K562 (cell line): ENCODE measurements around the gene PHF12. TPM values are rescaled to one million over a fixed set of nuclear protein-coding genes. Genes with fewer than 3 reads are reported as not detected.

ENCODE experiments used
- DNMT1 ChIP-seq: fragments of 450-650 bp; IDR thresholded peaks from 2 replicates; pipeline ENCODE4 v1.6.1; 2016; ENCODE audit warnings: antibody characterized with exemption, mild to moderate bottlenecking
- HNRNPL ChIP-seq: fragments of 200-400 bp; formaldehyde crosslinking; IDR thresholded peaks from 2 replicates; pipeline ENCODE4 v1.6.1; 2017; ENCODE audit warnings: low read depth, mild to moderate bottlenecking, low read length
- ILK ChIP-seq: fragments of 450-650 bp; IDR thresholded peaks from 2 replicates; pipeline ENCODE4 v1.6.1; 2016; ENCODE audit warnings: missing genetic modification characterization, low read depth, mild to moderate bottlenecking, missing compliant biosample characterization, moderate library complexity, borderline replicate concordance
- JUND ChIP-seq, 2 experiments: IDR thresholded peaks; 2 replicates in 1 of 2; 3 replicates in 1 of 2; pipeline ENCODE4 v1.6.1; 2011; ENCODE audit warnings: borderline replicate concordance in 2 of 2, low read depth in 2 of 2, low read length in 2 of 2, improper control_type of control experiment in 1 of 2, missing biosample characterization in 1 of 2, missing genetic modification characterization in 1 of 2, missing genetic modification reagents in 1 of 2
- NFIC ChIP-seq: fragments of 450-650 bp; IDR thresholded peaks from 2 replicates; pipeline ENCODE4 v1.6.1; 2017; ENCODE audit warnings: mild to moderate bottlenecking, inconsistent platforms
- NR2C1 ChIP-seq, 2 experiments: fragments of 450-650 bp; IDR thresholded peaks; 2 replicates each; pipeline ENCODE4 v1.6.1; 2017; ENCODE audit warnings: mild to moderate bottlenecking in 2 of 2, antibody characterized with exemption in 1 of 2, inconsistent platforms in 1 of 2, missing compliant biosample characterization in 1 of 2, missing genetic modification characterization in 1 of 2
- PKNOX1 ChIP-seq: fragments of 450-650 bp; IDR thresholded peaks from 2 replicates; pipeline ENCODE4 v1.6.1; 2016
- SIN3A ChIP-seq, 2 experiments: fragments of 150-350 bp in 1 of 2; IDR thresholded peaks; 2 replicates each; pipeline ENCODE4 v1.6.1; 2011 to 2016; ENCODE audit warnings: borderline replicate concordance in 2 of 2, low read depth in 2 of 2, low read length in 2 of 2, mild to moderate bottlenecking in 2 of 2, moderate library complexity in 2 of 2; ENCODE audit not compliant: control insufficient read depth in 1 of 2
- SLC30A9 ChIP-seq: fragments of 250-450 bp; sonication (Bioruptor Pico); IDR thresholded peaks from 2 replicates; pipeline ENCODE4 v1.8.0; 2022; ENCODE audit warnings: mild to moderate bottlenecking, moderate library complexity
- SMAD4 ChIP-seq: fragments of 250-450 bp; sonication (Bioruptor Pico); conservative IDR thresholded peaks from 2 replicates; pipeline ENCODE4 v1.8.0; 2021; ENCODE audit warnings: inconsistent platforms, mild to moderate bottlenecking, moderate library complexity
- SRSF1 ChIP-seq: fragments of 200-400 bp; formaldehyde crosslinking; IDR thresholded peaks from 2 replicates; pipeline ENCODE4 v1.6.1; 2017; ENCODE audit warnings: mild to moderate bottlenecking, low read depth, low read length, moderate library complexity
- ZBTB17 ChIP-seq: fragments of 450-650 bp; formaldehyde crosslinking; IDR thresholded peaks from 2 replicates; pipeline ENCODE4 v1.4.0; 2020; ENCODE audit warnings: mild to moderate bottlenecking
- ZBTB7A ChIP-seq: IDR thresholded peaks from 2 replicates; pipeline ENCODE4 v1.6.1; 2011; ENCODE audit warnings: low read depth, mild to moderate bottlenecking, low read length, moderate library complexity, borderline replicate concordance; ENCODE audit not compliant: control insufficient read depth
- ZNF23 ChIP-seq: fragments of 250-450 bp; sonication (Bioruptor Pico); IDR thresholded peaks from 2 replicates; pipeline ENCODE4 v1.4.0; 2020; ENCODE audit warnings: mild to moderate bottlenecking
- ZNF263 ChIP-seq: sonication (generic); formaldehyde crosslinking; IDR thresholded peaks from 2 replicates; pipeline ENCODE4 v1.8.0; 2022; ENCODE audit warnings: mild to moderate bottlenecking, missing genetic modification reagents, borderline replicate concordance
- ZNF589 ChIP-seq: fragments of 200-800 bp; sonication (Bioruptor generic); IDR thresholded peaks from 2 replicates; pipeline ENCODE4 v1.6.1; 2016; ENCODE audit warnings: low read depth, missing genetic modification characterization, missing compliant biosample characterization
- ZNF766 ChIP-seq: fragments of 200-800 bp; sonication (Bioruptor generic); conservative IDR thresholded peaks from 2 replicates; pipeline ENCODE4 v1.6.1; 2016; ENCODE audit warnings: missing genetic modification characterization, missing compliant biosample characterization
- ZNF77 ChIP-seq: fragments of 250-450 bp; sonication (Bioruptor Pico); IDR thresholded peaks from 2 replicates; pipeline ENCODE4 v1.5.0; 2020
- ZSCAN32 ChIP-seq: fragments of 450-650 bp; formaldehyde crosslinking; IDR thresholded peaks from 2 replicates; pipeline ENCODE4 v1.4.0; 2020; ENCODE audit warnings: mild to moderate bottlenecking, moderate library complexity
- polyA plus RNA-seq, 8 experiments: library from polyadenylated mRNA; depleted of rRNA in 4 of 8; stranded (reverse) in 5 of 8; unstranded in 3 of 8; fragments of >200 nt; fragmentation: Nextera tagmentation in 2 of 8; fragmentation: Illumina TruSeq in 1 of 8; extraction: Ambion mirVana in 2 of 8; extraction: Trizol in 1 of 8; gene quantifications; 2 replicates each; pipeline versions ENCODE4 v1.2.1 to v1.2.3, GENCODE V29; 2011 to 2014; ENCODE audit warnings: inconsistent platforms in 1 of 8, missing spikeins in 1 of 8
- total RNA-seq, 7 experiments: library from RNA; depleted of rRNA in 6 of 7; stranded (reverse); fragments of >200 nt in 6 of 7; fragmentation: Illumina TruSeq in 2 of 7; extraction: Trizol in 2 of 7; gene quantifications; 2 replicates each; pipeline versions ENCODE4 v1.2.1 to v1.2.3, GENCODE V29; 2011 to 2021; ENCODE audit warnings: low replicate concordance in 1 of 7
- TF ChIP-seq, protein P1 (sequence below), 2 experiments: fragments of 450-650 bp; formaldehyde crosslinking in 1 of 2; IDR thresholded peaks; 2 replicates each; pipeline versions ENCODE4 v1.4.0 to v1.6.1; 2014 to 2020; ENCODE audit warnings: mild to moderate bottlenecking in 2 of 2, borderline replicate concordance in 1 of 2, low read depth in 1 of 2

The PHF12 gene
- total and polyA plus RNA-seq, 9 of the 15 experiments (the other 6 are each of a cell fraction or from before 2014, with no cell fraction given), result 0.82 to 31.3 (median 13.5) TPM

GRCh38 chr17:28904800-28905199 is 46.5 kb downstream of the PHF12 start (continued):
- TF ChIP-seq ZSCAN32, result no peak
- TF ChIP-seq ZNF766 (CRISPR knock-in tag), result no peak
- TF ChIP-seq SRSF1, result no peak
- peak; percentile 77 for TF ChIP-seq PKNOX1
- no peak for TF ChIP-seq DNMT1
- TF ChIP-seq ZBTB17 (CRISPR knock-in tag), result no peak
- TF ChIP-seq NFIC, result no peak
- TF ChIP-seq JUND (IDR thresholded peaks at IDR 0.05; ENCODE audit: borderline replicate concordance, low read depth, low read length), result peak; percentile 22; the same call in 1 of the 2 replicates
- no peak for TF ChIP-seq JUND (tag; IDR thresholded peaks at IDR 0.05; ENCODE audit: borderline replicate concordance, low read depth, low read length)
- TF ChIP-seq HNRNPL, result no peak
- TF ChIP-seq ILK (tag), result no peak
- TF ChIP-seq ZNF77 (CRISPR knock-in tag), result 0 out of 2 replicates have a peak, but pooled peaks have one; percentile 25
- no peak for TF ChIP-seq SLC30A9 (CRISPR knock-in tag)
- TF ChIP-seq SMAD4 (CRISPR knock-in tag), result no peak
- TF ChIP-seq SIN3A (IDR thresholded peaks at IDR 0.05; ENCODE audit: borderline replicate concordance in 2 of 2, control insufficient read depth in 1 of 2, low read depth in 2 of 2, low read length in 2 of 2), result peak in 1 of 2 experiments; percentile 61; a peak in 1 of 4 replicates
- TF ChIP-seq NR2C1 (IDR thresholded peaks at IDR 0.05), result no peak
- no peak for TF ChIP-seq NR2C1 (tag; IDR thresholded peaks at IDR 0.05)
- TF ChIP-seq ZNF589 (CRISPR knock-in tag), result no peak
- peak; percentile 23; the same call in 1 of the 2 replicates for TF ChIP-seq ZBTB7A
- no peak for TF ChIP-seq ZNF263
- no peak for TF ChIP-seq ZNF23 (CRISPR knock-in tag)
- TF ChIP-seq, protein P1, sequence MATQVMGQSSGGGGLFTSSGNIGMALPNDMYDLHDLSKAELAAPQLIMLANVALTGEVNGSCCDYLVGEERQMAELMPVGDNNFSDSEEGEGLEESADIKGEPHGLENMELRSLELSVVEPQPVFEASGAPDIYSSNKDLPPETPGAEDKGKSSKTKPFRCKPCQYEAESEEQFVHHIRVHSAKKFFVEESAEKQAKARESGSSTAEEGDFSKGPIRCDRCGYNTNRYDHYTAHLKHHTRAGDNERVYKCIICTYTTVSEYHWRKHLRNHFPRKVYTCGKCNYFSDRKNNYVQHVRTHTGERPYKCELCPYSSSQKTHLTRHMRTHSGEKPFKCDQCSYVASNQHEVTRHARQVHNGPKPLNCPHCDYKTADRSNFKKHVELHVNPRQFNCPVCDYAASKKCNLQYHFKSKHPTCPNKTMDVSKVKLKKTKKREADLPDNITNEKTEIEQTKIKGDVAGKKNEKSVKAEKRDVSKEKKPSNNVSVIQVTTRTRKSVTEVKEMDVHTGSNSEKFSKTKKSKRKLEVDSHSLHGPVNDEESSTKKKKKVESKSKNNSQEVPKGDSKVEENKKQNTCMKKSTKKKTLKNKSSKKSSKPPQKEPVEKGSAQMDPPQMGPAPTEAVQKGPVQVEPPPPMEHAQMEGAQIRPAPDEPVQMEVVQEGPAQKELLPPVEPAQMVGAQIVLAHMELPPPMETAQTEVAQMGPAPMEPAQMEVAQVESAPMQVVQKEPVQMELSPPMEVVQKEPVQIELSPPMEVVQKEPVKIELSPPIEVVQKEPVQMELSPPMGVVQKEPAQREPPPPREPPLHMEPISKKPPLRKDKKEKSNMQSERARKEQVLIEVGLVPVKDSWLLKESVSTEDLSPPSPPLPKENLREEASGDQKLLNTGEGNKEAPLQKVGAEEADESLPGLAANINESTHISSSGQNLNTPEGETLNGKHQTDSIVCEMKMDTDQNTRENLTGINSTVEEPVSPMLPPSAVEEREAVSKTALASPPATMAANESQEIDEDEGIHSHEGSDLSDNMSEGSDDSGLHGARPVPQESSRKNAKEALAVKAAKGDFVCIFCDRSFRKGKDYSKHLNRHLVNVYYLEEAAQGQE (IDR thresholded peaks at IDR 0.05; ENCODE audit: borderline replicate concordance), result peak; percentile 70
- TF ChIP-seq, protein P1 (CRISPR knock-in tag; IDR thresholded peaks at IDR 0.05; ENCODE audit: low read depth), result no peak
